ENCODE data around the gene MTURN. TPM values are rescaled to one million over a fixed set of nuclear protein-coding genes. Genes with fewer than 3 reads are reported as not detected.
A peak's percentile ranks its signal among the peaks of the same experiment; 100 is the strongest.

The MTURN gene
- total RNA-seq, 1 experiment from 2014 or later = 5.9 TPM

GRCh38 chr7:30136117-30136731 lies 1.4 kb downstream of the MTURN start:
- no peak for DNase-seq (ENCODE audit: low spot score)

GRCh38 chr7:30136743-30137485 lies 2.1 kb downstream of the MTURN start:
- no peak for DNase-seq (ENCODE audit: low spot score)

- no peak for DNase-seq (ENCODE audit: low spot score)
Measured at GRCh38 chr7:30139836-30140384, 5.1 kb downstream of the MTURN start.

- DNase-seq (ENCODE audit: low spot score) = no peak
Measured at GRCh38 chr7:30140456-30140855, 5.7 kb downstream of the MTURN start.

- peak; percentile 57 for DNase-seq (ENCODE audit: low spot score)
Measured at GRCh38 chr7:30142710-30143109, 7.9 kb downstream of the MTURN start.

- DNase-seq (ENCODE audit: low spot score) = no peak
Measured at GRCh38 chr7:30143748-30144251, 9.0 kb downstream of the MTURN start.

- no peak for DNase-seq (ENCODE audit: low spot score)
Measured at GRCh38 chr7:30144657-30145306, 10.0 kb downstream of the MTURN start.

- no peak for DNase-seq (ENCODE audit: low spot score)
Measured at GRCh38 chr7:30145426-30145970, 10.7 kb downstream of the MTURN start.

- peak; percentile 62 for DNase-seq (ENCODE audit: low spot score)
Measured at GRCh38 chr7:30146127-30146612, 11.4 kb downstream of the MTURN start.

- no peak for DNase-seq (ENCODE audit: low spot score)
Measured at GRCh38 chr7:30147223-30147622, 12.4 kb downstream of the MTURN start.

GRCh38 chr7:30147785-30148184 lies 13.0 kb downstream of the MTURN start:
- DNase-seq (ENCODE audit: low spot score) = no peak

- no peak for DNase-seq (ENCODE audit: low spot score)
Measured at GRCh38 chr7:30148426-30148825, 13.6 kb downstream of the MTURN start.

GRCh38 chr7:30148951-30149459 lies 14.2 kb downstream of the MTURN start:
- DNase-seq (ENCODE audit: low spot score) = no peak

GRCh38 chr7:30149640-30150272 lies 15.0 kb downstream of the MTURN start:
- DNase-seq (ENCODE audit: low spot score) = no peak

GRCh38 chr7:30150711-30151110 lies 15.9 kb downstream of the MTURN start:
- DNase-seq (ENCODE audit: low spot score) = no peak

- DNase-seq (ENCODE audit: low spot score) = no peak
Measured at GRCh38 chr7:30154111-30154587, 19.4 kb downstream of the MTURN start.

- DNase-seq (ENCODE audit: low spot score) = no peak
Measured at GRCh38 chr7:30155481-30155880, 20.7 kb downstream of the MTURN start.

- no peak for DNase-seq (ENCODE audit: low spot score)
Measured at GRCh38 chr7:30157204-30157603, 22.4 kb downstream of the MTURN start.

GRCh38 chr7:30159163-30159562 lies 24.4 kb downstream of the MTURN start:
- DNase-seq (ENCODE audit: low spot score) = no peak

GRCh38 chr7:30159698-30160143 lies 24.9 kb downstream of the MTURN start:
- DNase-seq (ENCODE audit: low spot score) = peak; percentile 79

GRCh38 chr7:30160329-30160728 lies 25.5 kb downstream of the MTURN start:
- no peak for DNase-seq (ENCODE audit: low spot score)
